ENCODE measurements around the gene LMNTD2. TPM values are rescaled to one million over a fixed set of nuclear protein-coding genes. Genes with fewer than 3 reads are reported as not detected.

Gene LMNTD2
- total RNA-seq, 1 experiment from 2014 or later = 1.1 TPM

DNA sequence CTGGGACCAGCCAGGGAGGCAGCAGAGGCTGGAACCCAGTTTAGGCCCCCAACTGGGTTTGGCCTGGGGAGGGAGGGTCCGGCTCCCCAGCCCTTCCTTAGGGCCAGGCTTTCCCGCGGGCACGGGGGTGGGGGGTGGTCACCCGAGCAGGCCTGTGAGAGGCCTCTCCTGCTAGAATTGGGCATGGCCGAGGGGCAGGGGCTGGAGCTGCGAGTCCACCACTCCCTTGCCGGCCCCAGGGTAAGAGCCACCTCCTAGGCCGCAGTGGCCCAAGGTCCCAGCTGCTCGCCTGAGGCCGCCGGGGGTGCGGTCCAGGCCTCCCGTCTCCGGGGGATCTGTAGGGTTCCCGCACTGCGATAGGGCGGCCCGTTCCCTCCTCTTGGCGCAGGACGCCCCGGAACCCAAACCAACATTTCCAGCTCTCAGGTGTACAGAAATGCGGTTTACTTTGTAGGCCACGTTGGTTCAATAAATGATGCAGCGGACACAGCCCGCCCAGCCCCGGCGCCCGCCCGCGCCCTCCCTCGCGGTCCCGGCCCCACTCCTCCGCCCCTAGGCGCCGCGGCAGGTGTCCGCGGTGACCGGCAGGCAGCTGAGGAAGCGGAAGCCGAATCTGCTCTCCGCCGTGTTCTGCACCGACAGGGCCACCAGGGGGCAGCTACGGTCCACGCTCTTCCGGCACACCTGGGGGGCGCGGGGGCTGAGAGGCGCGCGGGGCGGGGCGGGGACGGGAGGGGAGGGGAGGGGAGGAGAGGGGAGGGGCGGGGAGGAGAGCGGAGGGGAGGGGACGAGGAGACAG is 5.9 kb downstream of the LMNTD2 start:
- DNase-seq (ENCODE audit: low read depth) = no peak

DNA sequence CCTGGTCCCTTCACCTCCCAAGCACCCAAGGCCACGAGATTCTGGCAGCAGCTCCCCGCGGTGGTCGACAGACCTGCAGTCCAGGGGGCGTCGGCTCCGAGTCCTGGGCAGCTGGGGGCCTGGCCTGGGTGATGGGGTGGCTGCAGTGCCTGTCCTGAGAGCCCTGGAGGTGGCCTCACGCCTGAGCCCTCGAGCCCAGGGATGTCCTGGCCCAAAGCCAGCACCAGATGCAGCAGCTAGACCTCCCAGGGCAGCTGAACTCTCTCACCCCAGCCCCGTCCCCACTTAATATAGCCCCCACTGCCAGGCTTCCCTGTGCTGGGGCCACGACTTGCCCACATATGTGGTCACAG is 6.6 kb downstream of the LMNTD2 start:
- no peak for DNase-seq (ENCODE audit: low read depth)

DNA sequence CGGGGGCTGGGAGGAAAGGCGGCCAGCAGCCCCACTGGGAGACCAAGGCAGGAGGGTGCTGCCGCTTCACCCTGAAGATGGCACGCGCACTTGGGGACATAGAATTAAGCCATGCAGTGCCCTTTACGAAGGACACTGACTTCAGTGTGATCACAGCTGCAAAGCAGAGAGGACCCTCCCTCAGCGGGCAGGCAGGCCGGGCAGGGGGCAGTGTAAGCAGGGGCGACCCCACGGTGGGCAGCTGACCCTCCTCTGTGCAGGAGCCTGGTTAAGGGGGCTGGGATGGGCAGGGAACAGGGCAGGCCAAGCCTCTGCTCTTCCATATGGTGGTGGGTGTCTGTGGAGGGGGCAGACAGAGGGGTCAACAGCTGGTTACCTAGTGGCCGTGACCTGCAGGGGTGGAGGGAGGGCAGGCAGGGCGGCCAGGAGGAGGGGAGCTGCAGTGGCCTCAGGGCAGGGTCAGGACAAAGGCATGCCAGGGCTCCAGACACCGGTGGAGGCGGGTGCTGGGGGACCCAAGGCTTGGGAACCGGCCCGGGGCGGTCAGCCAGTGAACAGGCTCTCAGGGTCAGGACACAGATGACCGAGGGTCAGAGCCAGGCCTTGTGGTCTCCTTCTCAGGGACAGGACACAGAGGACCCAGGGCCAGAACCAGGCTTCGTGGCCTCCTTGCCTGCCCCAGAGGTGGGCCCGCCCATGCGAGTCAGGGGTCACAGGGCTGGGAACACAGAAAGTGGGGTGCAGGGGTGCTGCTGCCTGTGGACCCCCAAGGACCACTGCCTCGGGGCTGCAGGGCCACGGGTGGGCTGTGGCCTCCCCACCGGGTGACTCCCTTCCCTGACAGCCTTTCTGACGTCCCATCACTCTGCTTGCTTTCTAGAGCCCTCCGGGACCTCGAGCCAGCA is 7.2 kb downstream of the LMNTD2 start:
- DNase-seq (ENCODE audit: low read depth) = no peak

DNA sequence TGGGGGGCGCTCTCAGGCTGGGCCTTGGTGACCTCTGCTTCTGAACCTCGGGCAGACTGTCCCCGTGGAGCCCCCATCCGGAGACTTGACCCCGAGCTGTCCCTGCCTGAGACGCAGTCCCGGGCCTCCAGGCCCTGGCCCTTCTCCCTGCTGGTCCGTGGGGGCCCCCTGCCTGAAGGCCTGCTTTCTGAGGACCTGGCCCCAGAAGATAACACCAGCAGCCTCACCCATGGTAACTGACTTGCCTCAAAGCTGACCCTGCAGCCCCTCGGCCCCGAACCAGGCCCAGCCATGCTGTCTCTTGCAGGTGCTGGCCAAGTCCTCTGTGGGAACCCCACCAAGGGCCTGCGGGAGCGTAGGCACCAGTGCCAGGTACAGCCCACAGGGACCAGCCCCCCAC is 8.9 kb downstream of the LMNTD2 start:
- no peak for DNase-seq (ENCODE audit: low read depth)

DNA sequence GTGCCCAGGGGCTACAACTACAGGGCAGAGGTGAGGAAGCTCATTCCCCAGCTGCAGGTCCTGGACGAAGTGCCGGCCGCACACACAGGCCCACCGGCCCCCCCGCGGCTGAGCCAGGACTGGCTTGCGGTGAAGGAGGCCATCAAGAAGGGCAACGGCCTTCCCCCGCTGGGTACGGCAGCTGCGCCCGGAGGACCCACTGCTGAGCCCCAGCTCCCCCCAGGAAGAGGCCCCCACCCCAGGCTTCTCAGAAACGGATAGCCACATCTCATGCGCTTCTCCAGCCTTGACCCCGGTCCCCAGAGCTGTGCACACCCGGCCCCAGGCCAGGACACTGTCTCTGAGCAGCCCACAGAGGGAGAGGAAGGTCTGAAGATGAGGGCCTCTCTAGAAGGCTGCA is 9.4 kb downstream of the LMNTD2 start:
- DNase-seq (ENCODE audit: low read depth) = no peak

DNA sequence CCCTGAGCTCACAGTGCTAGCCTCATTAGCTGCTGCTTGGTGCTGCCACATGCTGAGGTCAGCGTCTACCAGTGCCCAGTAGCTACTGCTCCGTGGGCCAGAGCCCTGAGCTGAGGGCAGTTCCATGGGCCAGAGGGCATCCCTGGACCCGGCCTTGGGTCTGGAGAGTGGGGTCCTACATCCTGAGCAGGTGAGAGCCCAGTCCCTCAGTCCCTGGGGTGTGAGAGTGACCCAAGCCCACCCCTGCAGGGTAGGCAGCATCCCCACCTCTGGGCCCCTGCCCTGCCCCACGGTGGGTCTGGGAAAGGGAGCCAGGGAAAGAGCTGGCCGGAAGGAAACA is 9.8 kb downstream of the LMNTD2 start:
- DNase-seq (ENCODE audit: low read depth) = no peak

DNA sequence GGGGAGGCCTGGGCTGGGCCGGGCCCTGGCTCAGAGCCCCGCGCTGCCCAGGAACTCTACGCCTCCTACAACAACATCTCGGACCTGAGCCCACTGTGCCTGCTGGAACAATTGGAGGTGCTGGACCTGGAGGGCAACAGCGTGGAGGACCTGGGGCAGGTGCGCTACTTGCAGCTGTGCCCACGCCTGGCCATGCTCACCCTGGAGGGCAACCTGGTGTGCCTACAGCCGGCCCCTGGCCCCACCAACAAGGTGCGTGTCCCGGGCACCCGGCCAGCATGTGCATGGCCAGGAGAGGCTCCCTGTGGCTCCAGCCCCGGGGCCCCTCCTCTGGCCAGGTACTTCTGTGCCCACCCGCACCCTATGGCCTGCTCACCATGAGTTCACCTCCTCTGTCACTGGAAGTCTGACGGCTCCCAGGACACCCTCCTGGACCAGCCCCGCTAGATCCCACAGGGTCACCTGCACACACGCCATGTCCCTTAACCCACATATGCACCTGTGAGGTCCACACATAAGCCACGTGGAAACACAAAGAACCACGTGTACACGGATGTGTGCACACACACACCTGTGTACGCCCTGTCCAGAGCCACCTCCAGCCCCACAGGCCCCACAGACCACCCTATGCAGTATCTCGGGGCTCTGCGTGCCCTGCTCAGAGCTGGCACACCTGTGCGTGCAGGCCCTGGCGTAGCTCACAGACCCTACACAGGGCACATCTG is 10.4 kb downstream of the LMNTD2 start:
- no peak for DNase-seq (ENCODE audit: low read depth)

DNA sequence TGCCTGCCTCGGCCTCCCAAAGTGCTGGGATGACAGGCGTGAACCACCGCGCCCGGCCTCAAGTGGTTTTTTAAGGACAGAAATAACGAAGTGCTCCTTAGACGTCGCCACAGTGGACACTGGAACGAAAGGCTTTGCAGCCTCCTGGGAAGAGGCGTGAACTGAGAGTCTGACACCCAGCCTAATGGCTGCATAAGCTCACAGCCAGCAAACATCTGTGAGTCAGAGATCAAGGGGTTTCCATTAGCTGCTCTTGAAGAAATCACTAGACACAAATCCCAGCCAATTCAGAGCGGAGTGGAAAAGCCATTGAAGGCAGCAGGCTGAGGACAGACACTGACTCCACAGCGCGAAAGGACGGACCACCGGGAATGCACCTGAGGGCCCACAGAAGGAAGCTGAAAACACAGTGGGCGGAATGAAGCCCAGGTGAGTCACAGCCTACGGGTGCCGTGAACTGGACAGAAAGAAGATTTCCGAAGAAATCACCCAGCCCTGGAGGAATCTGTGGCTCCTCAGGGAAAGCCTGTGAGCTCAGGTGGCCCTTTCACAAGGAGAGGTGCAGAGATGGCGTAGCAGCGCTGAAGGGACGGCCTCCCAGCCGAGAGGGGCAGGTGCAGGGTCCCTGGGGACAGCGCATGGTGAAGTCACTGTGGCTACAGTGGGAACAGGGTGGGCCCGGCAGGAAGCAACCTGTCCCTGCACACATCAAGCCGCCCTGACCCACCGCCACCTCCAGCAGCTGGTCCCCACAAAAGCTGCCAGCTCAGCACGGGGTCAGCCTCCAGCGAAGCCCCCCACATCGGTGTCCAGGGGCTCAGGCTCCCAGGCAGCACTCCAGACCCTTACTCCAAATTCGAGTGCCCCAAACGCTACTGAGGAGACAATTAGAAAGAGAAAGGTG is 11.6 kb downstream of the LMNTD2 start:
- DNase-seq (ENCODE audit: low read depth) = no peak

DNA sequence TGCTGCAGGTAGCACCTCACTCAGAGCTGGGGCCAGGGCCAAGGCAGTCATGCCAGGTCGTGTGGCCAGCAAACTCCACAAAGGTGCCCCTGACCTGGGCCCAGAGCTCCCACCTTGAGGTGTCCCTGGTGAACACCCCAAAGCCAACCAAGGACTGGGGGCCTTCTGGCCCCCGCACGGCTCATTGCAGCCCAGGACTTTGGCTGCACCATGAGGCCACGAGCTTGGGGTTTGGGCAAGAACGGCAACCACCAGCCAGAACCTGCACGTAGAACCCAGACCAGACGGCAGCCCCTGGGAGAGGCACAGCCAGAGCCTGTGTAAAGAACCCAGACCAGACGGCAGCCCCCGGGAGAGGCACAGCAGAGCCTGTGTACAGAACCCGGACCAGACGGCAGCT is 15.4 kb downstream of the LMNTD2 start:
- DNase-seq (ENCODE audit: low read depth) = no peak

DNA sequence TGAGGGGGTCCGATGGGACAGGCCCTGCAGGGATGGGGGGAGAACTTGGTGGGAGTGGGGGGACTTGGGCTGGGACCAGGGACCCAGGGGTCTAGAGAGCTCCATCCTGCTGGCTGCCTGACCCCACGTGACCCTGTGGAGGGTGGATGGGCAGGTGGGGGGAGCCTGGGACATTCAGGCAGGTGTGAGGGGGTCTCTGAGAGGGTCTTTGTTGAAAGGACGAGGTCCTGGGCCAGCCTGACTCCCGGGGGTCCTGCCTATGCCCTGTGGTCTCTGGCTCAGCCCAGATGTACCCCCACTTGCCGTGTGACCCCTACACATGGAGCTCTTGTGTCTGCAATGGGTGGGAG is 15.7 kb downstream of the LMNTD2 start:
- no peak for DNase-seq (ENCODE audit: low read depth)

DNA sequence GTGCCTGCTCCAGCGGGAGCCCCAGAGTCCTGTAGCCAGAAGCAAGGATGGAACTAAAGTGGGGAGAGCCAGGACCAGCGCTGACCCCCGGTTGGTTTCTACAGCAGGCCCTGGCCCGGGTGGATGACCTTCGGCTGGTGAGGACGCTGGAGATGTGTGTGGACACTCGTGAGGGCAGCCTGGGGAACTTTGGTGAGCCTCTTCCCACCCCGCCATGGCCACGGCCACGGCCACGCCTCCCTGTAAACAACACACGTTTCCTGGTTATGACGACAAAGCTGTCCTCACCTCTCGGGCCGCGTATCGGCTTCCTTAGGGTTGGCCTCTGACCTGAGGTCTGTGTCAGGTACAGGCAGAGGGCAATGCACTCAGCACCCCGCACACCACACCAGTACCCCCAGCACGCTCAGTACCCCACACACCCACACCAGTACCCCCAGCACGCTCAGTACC is 19.1 kb downstream of the LMNTD2 start:
- no peak for DNase-seq (ENCODE audit: low read depth)

DNA sequence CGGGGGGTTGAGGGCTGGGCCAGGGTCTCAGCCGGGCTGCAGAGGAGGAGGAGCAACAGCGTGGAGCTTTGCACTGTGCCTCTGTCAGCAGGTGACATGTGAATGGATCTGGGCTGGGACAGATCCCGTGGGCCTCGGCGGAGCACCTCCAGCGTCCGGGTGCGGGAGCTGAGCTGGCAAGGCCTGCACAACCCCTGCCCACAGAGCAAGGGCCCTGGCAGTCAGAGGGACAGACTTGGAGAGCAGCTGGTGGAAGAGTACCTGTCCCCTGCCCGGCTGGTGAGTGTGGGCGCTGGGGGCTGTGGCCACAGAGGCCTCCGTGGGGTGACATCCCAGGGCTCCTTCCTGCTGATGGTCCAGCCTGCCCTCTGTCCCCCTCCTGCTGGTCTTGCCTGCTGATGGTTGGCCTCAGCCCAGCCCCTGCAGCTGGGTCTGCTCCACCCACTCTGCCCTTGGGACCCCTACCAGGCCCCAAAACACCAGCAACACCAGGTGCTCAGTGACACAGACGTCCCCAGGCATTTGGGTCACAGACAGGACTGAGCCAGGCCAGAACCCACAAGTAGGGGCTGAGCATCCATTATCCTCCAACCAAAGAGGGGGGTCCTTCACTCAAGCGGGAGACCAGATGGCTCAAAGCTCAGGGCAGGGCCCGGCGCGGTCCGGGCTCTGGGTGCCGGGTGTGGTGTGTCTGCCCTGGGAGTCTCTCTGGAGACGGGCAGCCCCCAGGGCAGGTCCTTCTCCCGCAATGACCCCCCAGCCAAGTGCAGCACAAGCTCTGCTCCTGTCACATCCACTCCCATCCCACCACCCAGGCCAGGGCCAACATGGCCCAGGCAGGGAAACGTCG is 19.7 kb downstream of the LMNTD2 start:
- no peak for DNase-seq (ENCODE audit: low read depth)

DNA sequence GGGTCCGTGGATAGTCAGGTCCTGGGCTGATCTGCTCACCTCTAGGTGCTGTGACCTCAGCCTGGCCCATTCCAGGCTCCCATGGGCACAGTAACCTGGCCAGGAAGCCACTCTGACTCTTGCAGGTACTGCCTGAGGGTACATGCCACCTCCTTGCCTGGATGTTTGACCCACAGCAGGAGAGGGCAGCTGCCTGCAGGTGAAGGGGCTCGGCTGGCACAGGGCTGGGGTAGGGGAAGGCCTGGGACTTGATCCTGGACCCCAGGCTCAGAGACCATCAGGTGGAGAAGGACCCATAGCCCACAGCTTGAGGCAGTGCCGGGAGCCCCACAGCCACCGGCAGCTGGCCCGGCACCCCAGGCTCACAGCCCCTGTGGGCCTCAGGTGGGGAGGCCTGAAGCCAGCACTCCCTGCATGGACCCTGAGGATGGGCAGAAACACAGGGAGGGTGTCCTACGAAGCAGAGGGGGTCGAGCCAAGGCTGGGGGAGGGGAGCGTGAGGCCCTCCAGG is 20.5 kb downstream of the LMNTD2 start:
- no peak for DNase-seq (ENCODE audit: low read depth)

DNA sequence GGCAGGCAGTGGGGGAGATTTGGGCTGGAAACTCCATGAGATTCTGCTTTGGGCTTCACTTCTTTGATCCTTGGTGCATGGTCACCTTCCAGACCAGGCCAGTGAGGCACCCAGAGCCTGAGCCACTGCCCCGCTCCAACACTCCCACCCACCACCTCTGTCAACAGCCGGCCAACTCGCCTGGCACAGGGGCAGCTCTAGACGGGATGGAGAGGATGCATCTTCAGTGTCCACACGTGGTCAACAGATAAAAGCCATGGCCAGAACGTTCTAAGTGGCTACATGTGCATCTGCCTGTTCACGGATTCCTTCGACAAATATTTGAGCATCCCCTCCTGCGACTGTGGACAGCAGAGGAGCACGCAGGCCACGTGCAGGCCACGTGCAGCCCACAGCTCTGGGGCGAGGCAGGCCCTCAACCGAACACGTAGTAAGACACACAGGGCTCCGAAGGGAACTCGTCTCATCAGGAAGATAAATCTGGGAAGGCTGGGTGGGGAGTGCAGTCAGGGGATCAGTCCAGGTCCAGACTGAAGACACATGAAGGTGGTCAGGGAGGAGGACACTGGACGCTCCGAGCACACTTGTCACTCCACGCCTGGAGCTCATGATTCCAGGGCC is 22.0 kb downstream of the LMNTD2 start:
- no peak for DNase-seq (ENCODE audit: low read depth)

DNA sequence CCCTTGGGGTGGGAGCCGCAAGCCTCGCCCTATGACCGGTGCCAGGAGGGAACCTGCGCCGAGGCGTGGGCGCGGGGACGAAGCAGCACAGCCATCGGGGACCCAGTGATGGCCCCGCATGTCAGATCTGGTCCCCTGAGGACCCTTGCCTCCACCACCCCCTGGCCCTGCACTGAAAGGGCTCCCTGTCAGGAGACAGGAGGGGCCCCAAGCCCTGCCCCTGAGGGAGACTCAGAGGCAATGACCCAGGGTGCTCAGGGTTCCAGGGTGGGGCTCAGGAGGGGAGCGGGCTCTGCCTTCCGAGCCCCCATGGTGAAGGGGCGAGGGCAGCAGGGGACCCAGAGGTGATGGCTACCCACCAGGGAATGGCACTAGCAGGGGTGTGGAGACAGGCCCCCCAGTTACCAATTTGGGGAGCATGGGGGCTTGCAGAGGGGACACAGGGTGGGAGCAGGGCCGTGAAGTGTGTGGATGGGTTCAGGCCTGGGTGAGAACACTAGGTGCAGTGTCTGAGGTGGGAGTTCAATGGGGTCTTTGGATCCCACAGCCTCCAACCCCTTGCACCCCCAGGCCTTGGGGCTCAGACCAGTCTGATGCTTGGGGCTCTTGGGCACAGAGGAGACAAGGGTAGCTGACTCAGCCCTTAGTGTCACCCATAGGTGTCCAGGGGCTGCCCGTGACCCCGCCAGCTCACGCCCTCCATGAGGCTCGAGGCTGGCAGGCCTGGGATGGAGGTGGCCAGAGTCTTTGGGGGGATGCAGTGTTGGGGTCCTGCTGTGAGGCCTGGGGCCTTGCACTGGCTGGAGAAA is 22.7 kb downstream of the LMNTD2 start:
- no peak for DNase-seq (ENCODE audit: low read depth)

DNA sequence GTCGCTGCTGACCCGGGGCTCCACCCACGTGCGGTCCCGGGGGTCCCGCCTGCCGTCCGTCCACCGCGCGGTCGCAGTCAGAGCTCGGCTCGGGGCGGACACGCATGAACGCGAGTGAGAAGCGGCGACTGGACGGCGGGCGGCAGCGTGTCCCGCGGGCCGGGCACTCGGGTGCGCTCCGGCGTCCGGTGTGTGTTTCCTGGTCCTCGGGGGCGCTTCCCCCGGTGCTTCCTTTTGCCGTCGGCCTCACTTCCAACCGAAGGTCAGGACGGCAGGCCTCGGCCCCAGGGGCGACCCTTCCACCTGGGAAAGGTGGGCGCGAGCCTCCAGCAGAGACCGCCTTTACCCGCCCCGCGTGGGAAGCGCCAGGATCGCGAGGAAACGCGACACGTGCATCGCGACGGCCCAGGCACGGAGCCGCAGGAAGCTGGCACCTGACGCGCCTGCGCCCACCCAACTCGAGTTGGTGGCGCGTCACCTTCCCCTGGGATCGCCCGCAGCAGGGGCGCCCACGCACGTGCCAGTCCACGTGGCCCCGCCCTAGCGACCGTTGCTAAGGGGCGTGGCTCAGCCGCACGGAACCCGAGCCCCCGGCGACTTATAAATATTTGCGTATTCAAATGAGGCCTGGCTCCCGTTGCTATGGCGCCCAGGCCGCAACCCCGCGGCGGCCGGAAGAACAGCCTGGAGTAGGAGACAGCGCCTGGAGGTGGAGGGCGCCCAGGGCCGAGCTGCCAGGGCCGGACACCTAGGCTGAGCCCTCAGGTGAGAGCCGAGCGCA is 23.5 kb downstream of the LMNTD2 start, which contains the start of gene LRRC56:
Gene LRRC56, plus strand, starts transcription at position 687 of the 781 bp plus-strand sequence. CDS start 3,158 bp downstream, outside the sequence.
- peak; percentile 86 for DNase-seq (ENCODE audit: low read depth)

DNA sequence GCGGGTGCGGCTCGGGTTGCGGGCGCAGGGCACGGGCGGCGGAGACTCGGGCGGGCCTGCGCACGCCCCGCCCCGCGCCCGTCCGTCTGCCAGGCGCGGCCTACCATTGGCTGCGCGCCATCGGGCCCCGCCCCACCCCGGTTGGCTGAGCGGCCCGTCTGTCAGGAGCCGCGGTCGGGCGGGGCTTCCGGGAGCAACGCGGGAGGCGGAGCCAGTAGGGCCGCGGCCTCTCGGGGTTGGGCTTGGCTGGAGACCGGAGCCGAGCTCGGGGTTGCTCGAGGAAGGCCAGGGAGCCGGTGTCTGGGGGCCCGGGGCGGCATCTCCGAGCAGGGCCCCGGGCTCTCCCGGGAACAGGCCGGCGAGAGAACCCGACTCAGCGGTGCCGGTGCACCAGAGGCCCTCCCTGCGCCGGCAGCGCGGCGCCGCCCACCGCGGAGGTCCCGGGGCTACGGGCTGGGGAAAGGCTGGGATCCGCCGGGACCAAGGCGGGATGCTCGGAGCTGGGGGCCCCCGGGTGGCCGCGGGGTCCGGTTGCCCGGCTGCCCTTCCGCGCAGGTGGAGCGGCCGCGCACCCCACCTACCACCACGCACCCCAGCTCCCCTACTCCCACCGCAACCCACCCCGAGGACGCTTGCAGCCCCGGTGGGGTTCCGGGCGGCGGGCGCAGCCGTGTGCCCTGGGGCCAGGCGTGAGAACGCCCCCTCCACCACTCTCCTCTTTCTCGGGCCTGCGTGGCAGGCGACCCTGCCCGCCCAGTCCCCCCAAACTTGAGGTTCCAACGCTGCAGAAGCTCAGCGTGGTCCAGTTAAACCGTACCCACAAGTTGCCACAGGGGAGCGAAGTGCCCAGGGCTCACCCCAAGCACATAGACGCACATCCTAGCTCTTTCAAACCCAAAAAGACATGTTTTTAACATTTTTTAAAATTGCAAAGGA is 24.8 kb downstream of the LMNTD2 start, which contains the start of gene HRAS:
Gene HRAS, minus strand, starts transcription at position 58 of the 936 bp plus-strand sequence.
- peak; percentile 88 for DNase-seq (ENCODE audit: low read depth)

Measured in M059J (cell line).